Fibroblast of skin of back (primary cell): Measurements from ENCODE around the gene DNAL4.
A peak's percentile ranks its signal among the peaks of the same experiment; 100 is the strongest.

Experiments
- DNase-seq: peaks from one replicate; pipeline ENCODE4 v3.0.0-alpha.2; 2013

Gene DNAL4

DNA sequence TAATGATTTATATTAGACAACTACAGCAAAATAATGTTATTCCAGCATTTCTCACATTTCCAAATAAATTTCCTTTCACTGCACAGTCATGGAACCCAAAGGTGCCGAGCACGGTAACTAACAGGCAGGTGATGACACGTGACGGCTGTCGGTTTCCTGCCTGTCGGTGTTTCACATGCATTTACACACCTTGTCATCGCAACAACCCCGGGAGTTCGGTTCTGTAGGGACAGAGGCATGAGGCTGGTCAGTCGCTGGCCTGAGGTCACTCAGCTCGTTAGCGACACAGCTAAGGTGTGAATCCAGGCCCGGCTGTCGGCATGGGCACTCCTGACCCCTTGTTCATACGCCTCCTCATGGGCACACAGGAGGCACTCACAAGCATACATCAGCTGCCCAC lies 9.9 kb downstream of the DNAL4 start:
- no peak for DNase-seq

GRCh38 chr22:38783095-38783615 lies 10.8 kb downstream of the DNAL4 start:
- DNase-seq: no peak

DNA sequence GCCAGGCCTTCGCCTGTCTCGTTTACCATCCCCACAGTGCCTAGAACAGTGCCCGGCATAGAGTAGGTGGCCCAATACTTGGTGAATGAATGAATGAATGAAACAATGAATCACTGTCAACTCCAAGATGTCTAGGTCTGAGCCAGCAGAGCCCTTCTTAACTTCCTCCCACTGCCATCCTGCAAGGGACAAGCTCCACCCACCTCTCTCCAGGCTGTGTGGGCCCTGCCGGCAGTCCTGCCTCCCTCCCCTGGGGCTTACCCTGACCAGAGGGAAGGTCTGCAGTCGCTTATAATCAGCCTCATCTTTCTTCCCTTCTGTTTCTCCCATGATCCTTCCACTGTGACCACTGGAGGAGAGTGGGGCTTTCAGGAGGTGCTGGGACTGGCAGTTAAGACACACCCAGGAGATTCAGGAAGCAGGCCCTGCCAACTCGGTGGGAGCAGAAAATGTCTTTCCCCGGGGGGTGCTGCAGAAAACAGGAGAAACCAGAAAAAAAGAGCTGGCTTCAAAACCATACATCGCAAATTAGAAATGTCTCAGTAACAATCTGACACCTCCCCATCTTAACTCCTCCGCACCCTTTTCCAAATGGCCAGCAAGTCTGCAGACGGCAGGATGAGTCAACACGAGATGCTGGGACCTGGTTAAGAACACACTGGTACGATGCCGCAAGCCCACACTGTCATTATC lies 11.4 kb downstream of the DNAL4 start:
- peak; percentile 53 for DNase-seq

GRCh38 chr22:38781033-38781432 lies 12.9 kb downstream of the DNAL4 start:
- no peak for DNase-seq

GRCh38 chr22:38777087-38777671 lies 16.8 kb downstream of the DNAL4 start:
- DNase-seq: no peak

DNA sequence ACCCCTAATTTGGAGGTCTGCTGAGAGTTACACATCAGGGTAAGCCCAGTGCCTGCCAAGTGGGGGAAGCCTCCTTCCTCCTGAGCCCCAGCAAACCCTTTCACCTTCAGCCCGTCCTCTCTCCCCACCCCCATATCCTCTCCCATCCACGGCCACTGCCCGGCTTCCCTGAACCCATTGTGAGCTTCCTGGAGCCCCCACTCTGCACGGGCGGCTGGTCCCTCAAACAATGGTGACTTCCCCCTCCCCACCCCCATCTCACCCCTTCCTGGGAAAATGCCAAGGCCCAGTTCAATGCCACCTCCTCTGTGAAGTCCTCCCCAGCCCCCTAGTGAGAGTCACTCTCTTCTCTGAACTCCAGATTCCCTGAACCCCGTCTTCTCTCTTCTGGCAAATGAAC lies 17.9 kb downstream of the DNAL4 start:
- DNase-seq: no peak

DNA sequence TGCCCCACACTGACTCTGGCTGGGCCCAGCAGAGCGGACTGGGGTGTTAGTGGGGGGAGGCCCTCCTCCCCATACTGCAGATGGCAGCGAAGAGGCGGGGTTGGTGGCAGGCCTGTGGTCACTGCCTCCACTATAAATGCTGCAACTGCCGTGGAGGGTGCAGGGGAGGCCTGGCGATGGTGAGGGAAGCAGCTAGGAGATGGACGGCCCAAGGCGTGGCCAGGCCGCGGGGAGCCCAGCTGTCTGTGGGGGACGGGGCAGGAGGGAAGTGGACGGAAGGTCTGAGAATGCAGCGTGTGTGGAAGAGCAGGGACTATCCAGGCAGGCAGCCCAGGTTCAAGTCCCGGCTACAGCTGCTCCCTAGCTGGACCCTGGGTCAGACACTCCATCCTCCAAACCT lies 18.3 kb downstream of the DNAL4 start:
- no peak for DNase-seq

DNA sequence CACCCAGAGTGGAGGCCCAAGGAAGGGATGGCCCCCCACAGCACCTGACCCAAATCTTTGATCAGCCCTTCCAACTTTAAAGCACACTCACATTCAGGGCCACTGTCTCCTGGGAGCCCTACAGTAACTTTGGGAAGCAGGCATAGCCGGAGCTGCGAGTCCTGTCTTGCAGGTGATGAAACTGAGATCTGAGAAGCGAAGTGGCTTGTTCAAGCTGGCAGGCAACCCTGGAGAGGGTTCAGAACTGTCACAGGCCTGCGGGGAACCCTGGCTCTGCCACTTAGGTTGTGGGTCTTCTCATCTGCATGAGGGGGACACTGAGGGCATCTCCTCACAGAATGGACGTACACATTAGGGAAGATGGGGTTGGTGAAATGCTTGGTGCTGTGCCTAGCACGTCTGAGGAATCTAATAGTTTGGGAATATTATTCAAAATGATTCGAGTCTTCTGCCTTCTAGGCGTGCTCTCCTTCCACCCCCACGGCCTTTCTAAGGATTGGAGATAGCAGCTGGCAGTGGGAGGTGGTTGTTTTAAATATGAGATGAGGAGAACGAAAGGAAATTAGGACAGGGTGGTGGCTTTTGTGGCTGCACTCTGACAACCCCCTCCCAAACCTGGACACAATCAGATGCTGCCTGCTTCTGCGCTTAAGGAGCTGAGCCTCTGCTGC lies 19.3 kb downstream of the DNAL4 start:
- DNase-seq: no peak

GRCh38 chr22:38773363-38773946 lies 20.5 kb downstream of the DNAL4 start:
- DNase-seq: no peak

DNA sequence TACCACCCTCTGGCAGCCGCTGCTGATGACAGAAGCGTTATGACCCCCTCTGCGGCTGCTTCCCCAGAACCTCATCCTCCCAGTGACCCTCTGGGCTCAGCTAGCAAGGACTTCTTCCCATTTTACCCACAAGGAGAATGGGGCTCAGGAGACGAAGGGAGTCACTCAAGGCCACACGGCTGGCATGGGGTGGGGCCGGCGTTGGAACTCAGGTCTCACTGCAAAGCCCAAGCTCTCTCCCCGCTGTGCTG lies 21.4 kb downstream of the DNAL4 start:
- no peak for DNase-seq

DNA sequence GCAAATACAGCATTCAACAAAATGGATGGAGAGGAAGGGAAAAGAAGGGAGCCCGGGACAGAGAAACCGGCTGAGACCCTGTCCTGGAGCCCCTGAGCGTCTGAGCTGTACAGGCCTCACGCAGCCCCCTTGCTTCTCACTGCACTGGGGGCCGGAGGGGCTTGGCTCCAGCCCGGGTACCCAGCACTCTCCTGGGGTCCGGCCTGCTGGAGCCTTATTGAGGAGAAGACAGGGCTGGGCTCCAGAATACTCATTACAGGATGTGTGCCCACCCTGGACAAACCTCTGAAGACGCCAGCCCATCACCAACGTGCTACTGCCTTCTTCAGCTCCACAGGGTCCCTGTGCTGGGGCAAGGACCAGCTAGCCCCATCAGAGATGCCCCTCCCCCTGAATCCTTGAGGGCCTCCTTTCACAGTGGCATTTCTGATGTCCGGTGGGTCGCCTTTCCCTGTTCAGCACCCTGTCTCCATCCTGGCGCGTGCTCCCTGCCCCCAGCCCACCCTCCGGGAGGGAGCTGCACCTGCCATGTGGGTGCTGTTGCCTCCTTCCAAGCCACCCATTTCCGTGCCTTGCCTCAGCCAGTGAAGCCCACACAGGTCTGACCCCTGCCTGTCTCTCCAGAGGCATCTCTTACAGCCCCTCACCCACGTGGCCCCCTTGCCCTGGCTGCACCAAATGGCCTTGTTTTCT lies 23.5 kb downstream of the DNAL4 start:
- no peak for DNase-seq

- no peak for DNase-seq
These were observed 25.9 kb downstream of the DNAL4 start for GRCh38 chr22:38768036-38768435.

DNA sequence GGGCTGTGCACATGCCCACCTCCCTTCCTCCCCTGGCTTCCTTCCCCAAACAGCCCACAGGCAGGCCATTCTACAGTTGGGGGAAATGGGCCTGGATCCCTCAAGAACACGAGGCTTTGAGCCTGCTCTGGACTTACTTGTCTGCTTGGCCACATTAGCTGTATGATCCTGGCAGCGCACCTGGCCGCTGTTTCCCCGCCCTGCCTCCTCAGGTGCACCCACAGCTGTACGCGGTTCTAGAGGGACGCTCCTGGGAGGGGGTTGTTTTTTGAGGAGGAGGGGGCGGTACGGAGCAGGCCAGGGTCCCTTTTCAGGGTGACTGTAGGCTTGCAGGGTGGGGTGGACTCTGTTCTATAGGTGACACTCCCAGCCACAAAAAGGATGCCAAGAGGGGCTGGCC lies 26.6 kb downstream of the DNAL4 start:
- no peak for DNase-seq

DNA sequence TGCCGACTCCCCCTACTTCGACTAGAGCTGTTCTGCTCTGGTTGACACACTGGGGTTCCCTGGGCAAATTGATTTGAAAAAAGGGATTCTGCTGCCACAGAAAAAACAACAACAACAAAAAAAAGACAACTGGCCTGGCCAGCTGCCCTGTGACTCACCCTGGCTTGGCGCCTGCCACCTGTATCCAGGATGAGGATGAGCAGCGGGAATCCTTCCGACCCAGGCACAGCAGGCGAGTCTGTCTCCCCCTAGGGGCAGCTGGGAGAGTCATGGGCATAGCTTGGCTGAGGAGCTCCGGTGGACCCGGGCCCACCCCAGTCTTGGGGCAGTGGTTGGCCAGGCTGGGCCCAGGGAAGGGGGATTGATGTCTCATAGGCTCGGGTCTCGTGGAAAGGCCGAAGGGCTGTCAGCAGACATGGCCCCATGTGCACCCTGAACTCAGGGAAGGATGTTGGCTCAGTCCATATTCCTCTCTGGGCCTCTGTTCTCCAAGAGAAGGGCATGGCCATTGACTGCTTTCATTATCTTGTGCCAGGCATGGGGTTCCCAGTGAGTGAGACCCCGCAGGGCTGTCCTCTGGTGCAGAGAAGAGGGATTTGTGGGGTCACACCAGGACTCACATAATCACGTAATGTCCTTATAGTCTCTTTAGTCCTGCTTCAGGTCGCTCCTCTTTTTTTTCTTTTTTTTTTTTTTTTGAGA lies 27.7 kb downstream of the DNAL4 start:
- peak; percentile 54 for DNase-seq

DNA sequence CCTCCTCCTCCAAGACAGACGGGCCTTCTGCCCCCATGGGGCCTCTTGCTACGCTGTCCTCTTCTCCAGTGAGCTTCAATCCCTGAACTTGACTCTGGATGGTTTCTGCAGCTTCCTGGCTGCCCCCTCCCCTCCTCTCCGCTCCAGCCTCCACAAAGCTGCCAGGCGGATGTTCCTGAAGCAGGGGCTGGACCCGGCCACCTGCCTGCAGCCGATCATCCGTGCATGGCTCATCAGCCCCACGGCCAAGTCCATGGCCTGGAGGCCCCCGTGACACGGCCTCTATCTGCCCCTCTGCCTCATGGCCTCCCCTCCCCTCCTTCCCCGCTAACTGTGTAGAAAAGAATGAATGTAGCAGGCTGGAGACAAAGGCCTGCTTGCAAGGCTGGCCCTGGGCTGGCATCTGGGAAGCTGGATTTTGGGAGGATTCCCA lies 31.4 kb downstream of the DNAL4 start:
- no peak for DNase-seq

DNA sequence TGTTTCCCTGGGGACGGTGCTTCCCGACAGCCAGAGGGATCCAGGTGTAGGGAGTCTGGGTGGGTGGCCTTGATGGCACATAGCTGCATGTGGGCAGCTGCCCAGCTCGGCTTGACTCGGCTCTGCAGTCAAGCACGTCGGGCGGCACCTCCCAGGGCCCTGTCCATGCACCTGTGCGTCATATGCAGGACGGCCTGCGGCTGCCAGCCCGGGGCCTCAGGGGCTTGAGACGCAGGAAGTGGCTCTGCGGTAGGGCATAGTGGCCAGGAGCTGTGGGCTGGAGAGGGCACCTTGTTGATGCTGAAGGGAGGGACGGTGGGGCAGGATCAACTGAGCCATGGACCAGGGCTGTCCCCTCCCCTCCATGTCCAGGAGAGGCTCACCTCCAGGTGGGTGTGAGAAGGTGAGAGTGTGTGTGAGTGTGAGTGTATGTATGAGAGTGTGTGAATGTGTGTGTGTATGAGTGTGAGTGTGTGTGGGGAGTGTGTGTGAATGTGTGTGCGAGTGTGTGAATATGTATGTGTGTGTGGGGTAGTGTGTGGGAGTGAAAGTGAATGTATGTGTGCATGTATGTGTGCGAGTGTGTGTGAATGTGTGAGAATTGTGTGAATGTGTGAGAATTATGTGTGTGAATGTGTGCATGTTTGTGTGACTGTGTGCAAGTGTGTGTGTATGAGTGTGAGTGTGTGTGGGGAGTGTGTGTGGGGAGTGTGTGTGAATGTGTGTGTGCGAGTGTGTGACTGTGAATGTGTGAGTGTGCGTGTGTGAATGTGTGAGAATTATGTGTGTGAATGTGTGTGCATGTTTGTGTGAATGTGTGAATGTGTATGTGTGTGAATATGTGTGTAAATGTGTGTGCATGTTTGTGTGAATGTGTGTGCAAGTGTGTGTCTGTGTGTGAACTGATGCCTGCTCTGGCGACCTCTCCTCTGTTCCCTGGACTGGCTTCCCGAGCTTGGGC lies 32.5 kb downstream of the DNAL4 start:
- no peak for DNase-seq

GRCh38 chr22:38760477-38761201 lies 33.3 kb downstream of the DNAL4 start:
- DNase-seq: peak; percentile 75

- DNase-seq: no peak
These were observed 34.9 kb downstream of the DNAL4 start for GRCh38 chr22:38759005-38759404.

GRCh38 chr22:38758276-38758945 lies 35.5 kb downstream of the DNAL4 start:
- DNase-seq: no peak

DNA sequence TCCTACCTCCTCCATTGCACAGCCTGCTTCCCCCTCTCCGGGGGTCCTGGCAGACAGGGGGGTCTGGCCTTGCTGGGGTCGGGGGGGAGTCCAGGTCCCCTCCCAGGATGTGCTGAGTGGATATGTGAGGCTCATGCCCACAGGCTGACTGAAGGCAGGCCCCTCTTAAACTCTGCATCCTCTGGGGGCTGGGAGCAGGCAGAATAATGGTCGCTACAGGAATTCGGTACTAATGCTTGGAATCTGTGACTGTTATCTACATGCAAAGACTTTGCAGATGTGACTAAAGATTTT lies 36.5 kb downstream of the DNAL4 start:
- no peak for DNase-seq
